Pancreas (tissue), 10 donors: Measurements from ENCODE around the gene NFIX. TPM values are rescaled to one million over a fixed set of nuclear protein-coding genes. Genes with fewer than 3 reads are reported as not detected.

Experiments
- ATAC-seq, 4 donors: fragments of 200-7000 bp; cut with Tn5 transposase; one replicate each; pipeline versions ENCODE4 v1.8.0 to v1.9.1; 2020; ENCODE audit warnings: mild to moderate bottlenecking in 4 of 4, moderate library complexity in 4 of 4
- DNase-seq, 6 donors: peaks; one replicate each; pipeline ENCODE4 v3.0.0-alpha.2; 2020
- FAIRE-seq: peaks from 2 replicates; lab custom pipeline; 2012; peaks lifted over from hg19 to GRCh38; lab: Jason Lieb, UNC
- H3K27ac ChIP-seq, 4 donors: fragments of 200-600 bp; sonication (generic); 1 replicate in 3 of 4; 2 replicates in 1 of 4; pipeline versions ENCODE4 v1.5.0 to v1.8.0; 2020
- H3K27me3 ChIP-seq, 4 donors: fragments of 200-600 bp; one replicate each; pipeline ENCODE4 v1.8.0; 2021
- H3K36me3 ChIP-seq, 3 donors: fragments of 200-600 bp; sonication (generic) in 1 of 3; one replicate each; pipeline versions ENCODE4 v1.5.0 to v1.8.0; 2020 to 2021
- H3K4me1 ChIP-seq, 3 donors: fragments of 200-600 bp; one replicate each; pipeline ENCODE4 v1.8.0; 2021
- H3K4me3 ChIP-seq, 4 donors: fragments of 200-600 bp; sonication (generic) in 2 of 4; one replicate each; pipeline versions ENCODE4 v1.5.0 to v1.8.0; 2020 to 2021
- H3K9me3 ChIP-seq, 4 donors: fragments of 200-600 bp; one replicate each; pipeline ENCODE4 v1.8.0; 2021
- CTCF ChIP-seq, 4 donors: fragments of 200-600 bp; sonication (generic) in 3 of 4; IDR thresholded peaks; one replicate each; pipeline versions ENCODE4 v1.5.0 to v1.8.0; 2021; ENCODE audit warnings: antibody characterized with exemption in 4 of 4
- WGBS, 2 donors: extraction: QIAGEN DNeasy Blood & Tissue Kit; methylation state at CpG; one replicate each; pipeline ENCODE4 v1.1.7; 2013; 5-methylcytosine and 5-hydroxymethylcytosine counted together
- intact Hi-C, 3 donors: fragments of 100-400 bp; cut with DNase I; formaldehyde crosslinking; loops; one replicate each; pipeline versions ENCODE4 v1.11.1 to v1.14.2; 2022
- polyA plus RNA-seq, 2 donors: library from polyadenylated mRNA; stranded (reverse); fragments of 200-250 nt; gene quantifications; one replicate each; pipeline ENCODE4 v1.2.3, GENCODE V29; 2013
- total RNA-seq, 6 donors: library from RNA; stranded (reverse); fragmentation: NEBNext Ultra II Directional in 4 of 6; extraction: Animal tissue kit (Norgen Biotek cat#: 25700) in 4 of 6; gene quantifications; one replicate each; pipeline versions ENCODE4 v1.2.1 to v1.2.4, GENCODE V29; 2021 to 2023
- donor health status: healthy with polysubstance abuse.
- donor health status: DM: no; HTN: no; CAD: no; lungs with moderate emphysema.
- donor health status: DM: no; HTN: no; CAD: no.
- donor health status: control.
- donor health status: control.
- donor health status: Bipolar disorder and iron deficiency.
- donor health status: DM: yes; HTN: yes; CAD: no.
- donor health status: DM: no; HTN: no; CAD: no.
- donor health status: DM: no; HTN: no; CAD: no.
- donor health status: DM: yes; HTN: yes; CAD: no.

NFIX gene
- total and polyA plus RNA-seq, 8 donors, result 8.3 to 45.1 (median 32.7) TPM

- TF ChIP-seq CTCF (IDR thresholded peaks at IDR 0.05), result no peak
- Histone ChIP-seq H3K4me3 (no peak overlapping the region), H3K27me3 (no peaks in the 10 kb centered on the region), H3K4me1 (peaks cover 6 to 16% (median 12%) of the 10 kb centered on the region in 3 donors), H3K27ac (peak overlapping the region; percentile 15 to 46 (median 44)), H3K9me3 (no peaks in the 10 kb centered on the region), H3K36me3 (no peaks in the 10 kb centered on the region)
- DNase-seq (no peak), ATAC-seq (peak in 1 of 4 donors; percentile 17), FAIRE-seq (no peak)
- intact Hi-C loops, result no loop called here
- WGBS, 2 donors, result 66 to 70% methylated on average over 15 of the region's 15 CpGs
Observed at GRCh38 chr19:13040232-13040947, 45.1 kb downstream of the NFIX start.

- Histone ChIP-seq H3K27ac (peak overlapping the region; percentile 11 to 45 (median 30)), H3K36me3 (no peaks in the 10 kb centered on the region), H3K27me3 (no peaks in the 10 kb centered on the region), H3K9me3 (no peaks in the 10 kb centered on the region), H3K4me1 (peaks cover 6 to 16% (median 12%) of the 10 kb centered on the region in 3 donors), H3K4me3 (no peak overlapping the region)
- no peak for DNase-seq
- WGBS, 2 donors, result 64 to 69% methylated on average over 4 of the region's 4 CpGs
- intact Hi-C loops, result no loop called here
- no peak for ATAC-seq
- FAIRE-seq, result no peak
- no peak for TF ChIP-seq CTCF (IDR thresholded peaks at IDR 0.05)
Observed at GRCh38 chr19:13040948-13041292, 45.6 kb downstream of the NFIX start.

GRCh38 chr19:13042443-13043130 is 47.3 kb downstream of the NFIX start:
- no peak for DNase-seq
- intact Hi-C loops, result no loop called here
- no peak overlapping the region for H3K4me3 ChIP-seq
- no peaks in the 10 kb centered on the region for H3K27me3 ChIP-seq
- no peaks in the 10 kb centered on the region for H3K36me3 ChIP-seq
- 90 to 93% methylated on average over 9 of the region's 9 CpGs for WGBS, 2 donors
- peaks cover 4 to 12% (median 6%) of the 10 kb centered on the region in 3 donors for H3K4me1 ChIP-seq
- ATAC-seq, result no peak
- no peaks in the 10 kb centered on the region for H3K9me3 ChIP-seq
- H3K27ac ChIP-seq, result no peak overlapping the region
- TF ChIP-seq CTCF (IDR thresholded peaks at IDR 0.05), result no peak
- no peak for FAIRE-seq

- no peak for TF ChIP-seq CTCF (IDR thresholded peaks at IDR 0.05)
- Histone ChIP-seq H3K27ac (no peak overlapping the region), H3K27me3 (no peaks in the 10 kb centered on the region), H3K36me3 (no peaks in the 10 kb centered on the region), H3K9me3 (no peaks in the 10 kb centered on the region), H3K4me1 (peaks cover 4 to 9% (median 6%) of the 10 kb centered on the region in 3 donors), H3K4me3 (no peak overlapping the region)
- no peak for DNase-seq
- FAIRE-seq, result no peak
- intact Hi-C loops, result no loop called here
- ATAC-seq, result peak in 2 of 4 donors; percentile 40 to 65
- WGBS, 2 donors, result 30 to 31% methylated on average over 5 of the region's 5 CpGs
Observed at GRCh38 chr19:13043285-13043684, 48.0 kb downstream of the NFIX start.
